NCI-H1694 (cell line): ENCODE measurements around the gene RPS6KA4.

Source experiments
- DNase-seq: peaks from one replicate; lab custom pipeline; 2025; lab: John Stamatoyannopoulos, UW

The RPS6KA4 gene

GRCh38 chr11:64419818-64420485 lies 61.0 kb downstream of the RPS6KA4 start:
- no peak for DNase-seq
